Measurements from ENCODE around the gene ZNF780A. TPM values are rescaled to one million over a fixed set of nuclear protein-coding genes. Genes with fewer than 3 reads are reported as not detected.

The ZNF780A gene
- total RNA-seq, 1 experiment from 2014 or later = 9.0 TPM

DNA sequence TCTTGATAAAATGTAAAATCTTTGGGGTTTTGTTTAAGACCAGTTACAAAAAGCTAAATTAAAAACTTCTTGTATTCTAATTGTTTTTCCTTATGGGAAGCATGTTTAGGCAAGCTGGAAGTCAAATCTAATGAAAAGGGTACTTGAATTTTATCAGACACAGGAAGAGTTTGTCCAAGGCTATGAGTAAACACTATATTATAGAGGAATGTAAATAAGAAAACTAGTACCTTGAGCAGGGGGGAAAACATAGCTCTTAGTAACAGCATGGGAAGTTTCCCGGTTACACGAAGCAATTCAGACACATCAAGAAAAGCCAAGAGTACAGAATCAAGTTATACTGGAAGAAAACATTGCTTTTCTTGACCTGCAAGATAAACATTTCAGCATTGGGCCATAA lies 19.8 kb upstream of the ZNF780A start:
- Histone ChIP-seq H3F3A (ENCODE audit: low read length, unreplicated experiment) (no peaks in the 10 kb centered on the region), H3K9me2 (replicated peaks; ENCODE audit: low read length) (no peaks in the 10 kb centered on the region), H3K79me2 (ENCODE audit: low read length) (no peaks in the 10 kb centered on the region), H3K4me1 (ENCODE audit: insufficient read depth, low read length) (no peaks in the 10 kb centered on the region), H3K27ac (ENCODE audit: low read length) (no peak overlapping the region), H3K36me3 (ENCODE audit: low read depth, low read length) (no peaks in the 10 kb centered on the region), H3K27me3 (ENCODE audit: low read length) (no peaks in the 10 kb centered on the region), H3K4me3 (ENCODE audit: low read length) (no peak overlapping the region), H2AFZ (ENCODE audit: low read length) (no peak overlapping the region), H3K9ac (ENCODE audit: low read length) (no peak overlapping the region), H3K9me3 (ENCODE audit: low read length) (no peaks in the 10 kb centered on the region), H3K4me2 (ENCODE audit: low read length) (no peak overlapping the region), H4K20me1 (ENCODE audit: low read length) (no peaks in the 10 kb centered on the region)
- ATAC-seq (no peak), DNase-seq (no peak)
- CTCF ChIA-PET = no interaction called here
- intact Hi-C loops (cut with micrococcal nuclease) = no loop called here
- no peak for TF ChIP-seq EZH2phosphoT487 (IDR thresholded peaks at IDR 0.05; ENCODE audit: borderline replicate concordance, low read length)
- TF ChIP-seq, protein P1, sequence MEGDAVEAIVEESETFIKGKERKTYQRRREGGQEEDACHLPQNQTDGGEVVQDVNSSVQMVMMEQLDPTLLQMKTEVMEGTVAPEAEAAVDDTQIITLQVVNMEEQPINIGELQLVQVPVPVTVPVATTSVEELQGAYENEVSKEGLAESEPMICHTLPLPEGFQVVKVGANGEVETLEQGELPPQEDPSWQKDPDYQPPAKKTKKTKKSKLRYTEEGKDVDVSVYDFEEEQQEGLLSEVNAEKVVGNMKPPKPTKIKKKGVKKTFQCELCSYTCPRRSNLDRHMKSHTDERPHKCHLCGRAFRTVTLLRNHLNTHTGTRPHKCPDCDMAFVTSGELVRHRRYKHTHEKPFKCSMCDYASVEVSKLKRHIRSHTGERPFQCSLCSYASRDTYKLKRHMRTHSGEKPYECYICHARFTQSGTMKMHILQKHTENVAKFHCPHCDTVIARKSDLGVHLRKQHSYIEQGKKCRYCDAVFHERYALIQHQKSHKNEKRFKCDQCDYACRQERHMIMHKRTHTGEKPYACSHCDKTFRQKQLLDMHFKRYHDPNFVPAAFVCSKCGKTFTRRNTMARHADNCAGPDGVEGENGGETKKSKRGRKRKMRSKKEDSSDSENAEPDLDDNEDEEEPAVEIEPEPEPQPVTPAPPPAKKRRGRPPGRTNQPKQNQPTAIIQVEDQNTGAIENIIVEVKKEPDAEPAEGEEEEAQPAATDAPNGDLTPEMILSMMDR (conservative IDR thresholded peaks at IDR 0.05; ENCODE audit: low read depth, low read length) = no peak
- no peak for TF ChIP-seq EZH2 (IDR thresholded peaks at IDR 0.05; ENCODE audit: low read length, unreplicated experiment)
- no TSS peak for BruUV-seq (replicated peaks)
- POLR2A ChIA-PET (ENCODE audit: unreplicated experiment) = interaction anchor here (0.6 kb wide), 1 partner anchor 20 kb away, joined by 3 read pairs; the partner anchor contains the start of gene ZNF780A

DNA sequence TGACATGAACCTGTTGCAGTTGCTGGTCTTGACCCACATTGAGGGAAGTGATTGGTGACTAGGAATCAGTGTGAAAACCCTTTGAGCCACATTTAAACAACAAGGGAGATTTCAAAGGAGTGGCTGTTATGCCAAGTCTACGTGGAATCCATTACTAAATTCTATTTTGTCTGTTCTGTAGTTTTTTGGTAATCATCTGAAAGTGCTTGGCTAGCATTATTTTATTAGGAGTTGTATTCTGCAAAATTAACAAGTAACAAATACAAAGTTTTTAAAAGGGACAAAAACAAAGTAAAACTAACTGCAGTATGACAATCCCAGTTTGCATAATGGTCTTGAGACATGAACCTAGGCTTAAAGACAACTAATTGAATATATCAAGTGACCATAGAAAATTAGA lies 14.0 kb upstream of the ZNF780A start:
- H3K36me3 ChIP-seq (ENCODE audit: low read depth, low read length) = no peaks in the 10 kb centered on the region
- DNase-seq (no peak), ATAC-seq (no peak)
- CTCF ChIA-PET = no interaction called here
- H4K20me1 ChIP-seq (ENCODE audit: low read length) = no peaks in the 10 kb centered on the region
- H3K9me3 ChIP-seq (ENCODE audit: low read length) = no peaks in the 10 kb centered on the region
- POLR2A ChIA-PET (ENCODE audit: unreplicated experiment) = no interaction called here
- TF ChIP-seq EZH2phosphoT487 (IDR thresholded peaks at IDR 0.05; ENCODE audit: borderline replicate concordance, low read length) = no peak
- TF ChIP-seq, protein P1 (conservative IDR thresholded peaks at IDR 0.05; ENCODE audit: low read depth, low read length) = no peak
- no peak for TF ChIP-seq EZH2 (IDR thresholded peaks at IDR 0.05; ENCODE audit: low read length, unreplicated experiment)
- intact Hi-C loops (cut with micrococcal nuclease) = no loop called here
- no peak overlapping the region for H3K4me2 ChIP-seq (ENCODE audit: low read length)
- H3F3A ChIP-seq (ENCODE audit: low read length, unreplicated experiment) = no peaks in the 10 kb centered on the region
- H3K27ac ChIP-seq (ENCODE audit: low read length) = no peak overlapping the region
- H3K79me2 ChIP-seq (ENCODE audit: low read length) = no peaks in the 10 kb centered on the region
- no peaks in the 10 kb centered on the region for H3K9me2 ChIP-seq (replicated peaks; ENCODE audit: low read length)
- BruUV-seq (replicated peaks) = no TSS peak
- H3K9ac ChIP-seq (ENCODE audit: low read length) = no peak overlapping the region
- H3K27me3 ChIP-seq (ENCODE audit: low read length) = no peaks in the 10 kb centered on the region
- no peak overlapping the region for H2AFZ ChIP-seq (ENCODE audit: low read length)
- H3K4me3 ChIP-seq (ENCODE audit: low read length) = no peak overlapping the region
- no peaks in the 10 kb centered on the region for H3K4me1 ChIP-seq (ENCODE audit: insufficient read depth, low read length)

DNA sequence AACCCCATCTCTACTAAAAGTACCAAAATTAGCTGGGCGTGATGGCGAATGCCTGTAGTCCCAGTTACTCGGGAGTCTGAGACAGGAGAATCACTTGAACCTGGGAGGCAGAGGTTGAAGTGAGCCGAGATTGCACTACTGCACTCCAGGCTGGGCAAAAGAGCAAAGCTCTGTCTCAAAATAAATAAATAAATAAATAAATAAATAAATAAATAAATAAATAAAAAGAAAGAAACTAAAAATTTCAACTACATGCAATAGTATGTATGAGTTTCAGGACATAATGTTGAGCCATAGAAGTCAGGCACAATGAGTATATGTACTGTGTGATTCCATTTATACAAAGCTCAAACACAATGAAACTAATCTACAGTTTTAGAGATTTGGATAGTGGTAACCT lies 12.9 kb upstream of the ZNF780A start:
- no peak overlapping the region for H3K4me3 ChIP-seq (ENCODE audit: low read length)
- no peak for TF ChIP-seq EZH2 (IDR thresholded peaks at IDR 0.05; ENCODE audit: low read length, unreplicated experiment)
- H4K20me1 ChIP-seq (ENCODE audit: low read length) = no peaks in the 10 kb centered on the region
- ATAC-seq = no peak
- no peak overlapping the region for H2AFZ ChIP-seq (ENCODE audit: low read length)
- no peaks in the 10 kb centered on the region for H3K36me3 ChIP-seq (ENCODE audit: low read depth, low read length)
- CTCF ChIA-PET = no interaction called here
- no peaks in the 10 kb centered on the region for H3F3A ChIP-seq (ENCODE audit: low read length, unreplicated experiment)
- H3K4me2 ChIP-seq (ENCODE audit: low read length) = no peak overlapping the region
- H3K27me3 ChIP-seq (ENCODE audit: low read length) = no peaks in the 10 kb centered on the region
- H3K4me1 ChIP-seq (ENCODE audit: insufficient read depth, low read length) = no peaks in the 10 kb centered on the region
- no peak overlapping the region for H3K27ac ChIP-seq (ENCODE audit: low read length)
- intact Hi-C loops (cut with micrococcal nuclease) = no loop called here
- no peaks in the 10 kb centered on the region for H3K9me2 ChIP-seq (replicated peaks; ENCODE audit: low read length)
- POLR2A ChIA-PET (ENCODE audit: unreplicated experiment) = no interaction called here
- DNase-seq = no peak
- no peaks in the 10 kb centered on the region for H3K9me3 ChIP-seq (ENCODE audit: low read length)
- BruUV-seq (replicated peaks) = no TSS peak
- H3K9ac ChIP-seq (ENCODE audit: low read length) = no peak overlapping the region
- H3K79me2 ChIP-seq (ENCODE audit: low read length) = no peaks in the 10 kb centered on the region
